GM12878 (cell line): ENCODE measurements around the gene SSU72. TPM values are rescaled to one million over a fixed set of nuclear protein-coding genes. Genes with fewer than 3 reads are reported as not detected.

Experiments used
- ATAC-seq: fragments of 200-7000 bp; cut with Tn5 transposase; 3 replicates; pipeline ENCODE4 v1.9.1; 2020; ENCODE audit warnings: mild to moderate bottlenecking, moderate library complexity
- BruUV-seq: library from RNA; stranded (reverse); fragments of 400-500 nt; replicated peaks from 2 replicates; lab custom pipeline; 2021; lab: Mats Ljungman, UMichigan
- CTCF ChIA-PET: fragments of 300-600 bp; sonication (Branson Sonifier 250); formaldehyde crosslinking; extraction: SDS; loops from one replicate; lab custom pipeline; 2021; ENCODE audit warnings: inconsistent platforms; lab: Yijun Ruan, JAX
- POLR2A ChIA-PET: fragments of 350-600 bp; formaldehyde crosslinking; extraction: SDS; loops from one replicate; lab custom pipeline; 2021; ENCODE audit warnings: inconsistent platforms; lab: Charles Lee
- RAD21 ChIA-PET: fragments of 300-600 bp; sonication (Branson Sonifier 250); formaldehyde crosslinking; loops from one replicate; lab custom pipeline; 2023; ENCODE audit warnings: antibody characterized with exemption; ENCODE audit not compliant: unreplicated experiment; lab: Charles Lee
- SMC1A ChIA-PET: fragments of 300-600 bp; sonication (Branson Sonifier 250); formaldehyde crosslinking; loops from one replicate; lab custom pipeline; 2023; ENCODE audit not compliant: unreplicated experiment, uncharacterized antibody; lab: Charles Lee
- DNase-seq: peaks from one replicate; pipeline ENCODE4 v3.0.0-alpha.2; 2011; ENCODE audit warnings: low read depth, low spot score
- FAIRE-seq: peaks from 3 replicates; lab custom pipeline; 2011; peaks lifted over from hg19 to GRCh38; lab: Jason Lieb, UNC
- H2AFZ ChIP-seq: 2 replicates; pipeline ENCODE4 v1.6.0; 2011; ENCODE audit warnings: low read depth, low read length, control low read depth; ENCODE audit not compliant: control insufficient read depth
- H3K27ac ChIP-seq: 2 replicates; pipeline ENCODE4 v1.5.1; 2011; ENCODE audit warnings: control low read depth; ENCODE audit not compliant: control insufficient read depth, insufficient read depth
- H3K27me3 ChIP-seq, 2 experiments: replicated peaks in 1 of 2; 2 replicates each; pipeline versions ENCODE4 v1.6.0 to v1.6.1; 2011; ENCODE audit warnings: low read length in 1 of 2; ENCODE audit not compliant: control insufficient read depth in 2 of 2, insufficient read depth in 2 of 2
- H3K36me3 ChIP-seq, 2 experiments: 2 replicates each; pipeline ENCODE4 v1.5.1; 2011; ENCODE audit warnings: low read length in 1 of 2; ENCODE audit not compliant: control insufficient read depth in 2 of 2, insufficient read depth in 2 of 2
- H3K4me1 ChIP-seq: 2 replicates; pipeline ENCODE4 v1.6.1; 2011; ENCODE audit warnings: mild to moderate bottlenecking, low read length, moderate library complexity, mixed read lengths; ENCODE audit not compliant: control insufficient read depth, insufficient read depth
- H3K4me2 ChIP-seq: 2 replicates; pipeline ENCODE4 v1.6.0; 2011; ENCODE audit warnings: control low read depth; ENCODE audit not compliant: control insufficient read depth, insufficient read depth
- H3K4me3 ChIP-seq: fragments of 200-600 bp; sonication (generic); 2 replicates; pipeline ENCODE4 v1.5.1; 2016
- H3K79me2 ChIP-seq: 2 replicates; pipeline ENCODE4 v1.6.0; 2011; ENCODE audit warnings: low read length; ENCODE audit not compliant: control insufficient read depth, insufficient read depth
- H3K9ac ChIP-seq: 2 replicates; pipeline ENCODE4 v1.8.0; 2011; ENCODE audit warnings: low read length, control low read depth, mixed read lengths; ENCODE audit not compliant: control insufficient read depth, insufficient read depth
- H3K9me3 ChIP-seq: replicated peaks from 3 replicates; pipeline ENCODE4 v1.5.1; 2011; ENCODE audit warnings: mild to moderate bottlenecking, low read length; ENCODE audit not compliant: control insufficient read depth, insufficient read depth
- H4K20me1 ChIP-seq: 2 replicates; pipeline ENCODE4 v1.6.0; 2011; ENCODE audit not compliant: control insufficient read depth, insufficient read depth
- BACH1 ChIP-seq: fragments of 450-650 bp; IDR thresholded peaks from 2 replicates; pipeline ENCODE4 v1.6.1; 2017; ENCODE audit warnings: mild to moderate bottlenecking, borderline replicate concordance
- CEBPB ChIP-seq, 2 experiments: fragments of 150-350 bp in 1 of 2; IDR thresholded peaks; 2 replicates each; pipeline ENCODE4 v1.6.1; 2012 to 2014; ENCODE audit warnings: low read depth in 2 of 2, low read length in 2 of 2, borderline replicate concordance in 1 of 2, inconsistent platforms in 1 of 2
- ESRRA ChIP-seq: IDR thresholded peaks from 2 replicates; pipeline ENCODE4 v1.6.1; 2012; ENCODE audit warnings: mild to moderate bottlenecking, low read length, improper control_type of control experiment
- HDGF ChIP-seq: fragments of 450-650 bp; IDR thresholded peaks from 2 replicates; pipeline ENCODE4 v1.6.1; 2016; ENCODE audit warnings: antibody characterized with exemption
- KAT2A ChIP-seq: conservative IDR thresholded peaks from 2 replicates; pipeline ENCODE4 v1.6.1; 2011; ENCODE audit warnings: low read depth, low read length; ENCODE audit not compliant: control insufficient read depth
- MEF2A ChIP-seq: IDR thresholded peaks from 2 replicates; pipeline ENCODE4 v1.6.1; 2011; ENCODE audit warnings: low read depth, mild to moderate bottlenecking, low read length, moderate library complexity; ENCODE audit not compliant: insufficient read depth
- MYC ChIP-seq: IDR thresholded peaks from 2 replicates; pipeline ENCODE4 v1.6.1; 2011; ENCODE audit warnings: mild to moderate bottlenecking, low read length, moderate library complexity, inconsistent platforms; ENCODE audit not compliant: insufficient read depth, insufficient replicate concordance, insufficient read length, severe bottlenecking
- NFXL1 ChIP-seq: fragments of 450-650 bp; IDR thresholded peaks from 2 replicates; pipeline ENCODE4 v1.6.1; 2017; ENCODE audit warnings: antibody characterized with exemption, mild to moderate bottlenecking, borderline replicate concordance
- NR2C2 ChIP-seq: IDR thresholded peaks from 2 replicates; pipeline ENCODE4 v1.6.1; 2011; ENCODE audit warnings: borderline replicate concordance, low read depth; ENCODE audit not compliant: control insufficient read depth, insufficient read length
- POLR2A ChIP-seq: IDR thresholded peaks from 2 replicates; pipeline ENCODE4 v1.6.1; 2011; ENCODE audit warnings: low read depth, mild to moderate bottlenecking, low read length
- SIN3A ChIP-seq: IDR thresholded peaks from 2 replicates; pipeline ENCODE4 v1.6.1; 2012; ENCODE audit warnings: low read depth, low read length, improper control_type of control experiment
- SMC3 ChIP-seq: IDR thresholded peaks from 2 replicates; pipeline ENCODE4 v1.6.1; 2011; ENCODE audit warnings: low read length, improper control_type of control experiment, borderline replicate concordance
- SUZ12 ChIP-seq: fragments of 200-600 bp; sonication (generic); IDR thresholded peaks from one replicate; pipeline ENCODE4 v1.6.1; 2018; ENCODE audit warnings: antibody characterized with exemption, mild to moderate bottlenecking; ENCODE audit not compliant: unreplicated experiment
- TARDBP ChIP-seq: IDR thresholded peaks from 2 replicates; pipeline ENCODE4 v1.6.1; 2016; ENCODE audit warnings: borderline replicate concordance
- ZBTB33 ChIP-seq: fragments of 450-650 bp; IDR thresholded peaks from 2 replicates; pipeline ENCODE4 v1.6.1; 2017; ENCODE audit warnings: mild to moderate bottlenecking
- ZNF274 ChIP-seq: IDR thresholded peaks from one replicate; pipeline ENCODE4 v1.8.0; 2011; ENCODE audit not compliant: insufficient read length, insufficient read depth
- WGBS: methylation state at CpG from one replicate; pipeline ENCODE4 v1.1.6; 2016; ENCODE audit warnings: low lambda C conversion rate; ENCODE audit not compliant: insufficient replicate concordance, insufficient coverage; ENCODE audit errors: missing lambda C conversion rate; 5-methylcytosine and 5-hydroxymethylcytosine counted together
- in situ Hi-C: fragments of 300-500 bp; cut with MboI; formaldehyde crosslinking; loops from 9 replicates; pipeline ENCODE4 v1.14.3; 2018; ENCODE audit warnings: mixed read lengths
- intact Hi-C: fragments of 100-400 bp; cut with micrococcal nuclease; formaldehyde crosslinking; loops from one replicate; pipeline ENCODE4 v1.14.2; 2022; ENCODE audit not compliant: unreplicated experiment
- polyA plus RNA-seq, 11 experiments: library from polyadenylated mRNA; depleted of rRNA in 4 of 11; unstranded in 6 of 11; stranded (reverse) in 5 of 11; fragments of >200 nt; fragmentation: Nextera tagmentation in 4 of 11; fragmentation: Illumina TruSeq in 1 of 11; extraction: Ambion mirVana in 4 of 11; extraction: Trizol in 1 of 11; gene quantifications; 1 replicate in 1 of 11; 2 replicates in 10 of 11; pipeline versions ENCODE4 v1.2.1 to v1.2.3, GENCODE V29; 2011 to 2016; ENCODE audit warnings: inconsistent platforms in 2 of 11, missing spikeins in 2 of 11, low read depth in 1 of 11
- total RNA-seq, 4 experiments: library from RNA; depleted of rRNA in 3 of 4; stranded (reverse); fragments of >200 nt in 3 of 4; fragmentation: Illumina TruSeq in 1 of 4; extraction: Trizol in 1 of 4; gene quantifications; 2 replicates each; pipeline versions ENCODE4 v1.2.1 to v1.2.3, GENCODE V29; 2013 to 2021
- TF ChIP-seq, protein P1 (sequence below): fragments of 450-650 bp; IDR thresholded peaks from 2 replicates; pipeline ENCODE4 v1.6.1; 2016; ENCODE audit warnings: mild to moderate bottlenecking, moderate library complexity, borderline replicate concordance

The SSU72 gene
- total and polyA plus RNA-seq, 10 of the 15 experiments (the other 5 are each of a cell fraction or from before 2014, with no cell fraction given), result 28.6 to 172 (median 67.7) TPM

DNA sequence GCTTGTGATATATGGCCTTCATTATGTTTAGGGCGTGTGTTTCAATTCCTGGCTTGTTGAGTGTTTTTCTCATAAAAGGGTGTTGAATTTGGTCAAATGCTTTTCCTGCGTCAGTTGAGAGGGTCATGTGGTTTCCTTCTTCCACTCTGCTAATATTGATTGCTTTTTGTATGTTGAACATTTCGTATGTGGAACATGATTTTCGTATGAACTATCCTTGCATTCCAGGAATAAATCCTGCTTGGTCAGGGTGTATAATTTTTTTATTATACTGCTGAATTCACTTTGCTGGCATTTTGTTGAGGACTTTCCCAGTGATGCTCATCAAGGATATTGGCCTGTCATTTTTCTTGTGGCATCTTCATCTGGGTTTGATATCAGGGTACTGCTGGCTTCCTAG lies 67.4 kb downstream of the SSU72 start:
- no peak for FAIRE-seq
- in situ Hi-C loops, result loop anchor here (5.0 kb wide), 1 partner anchor 105 kb away; no protein-coding TSS in a partner anchor
- Histone ChIP-seq H2AFZ (no peak overlapping the region), H3K27me3 (no peaks in the 10 kb centered on the region), H3K4me3 (no peak overlapping the region), H3K4me2 (no peak overlapping the region), H3K36me3 (no peaks in the 10 kb centered on the region), H3K79me2 (peaks cover 8% of the 10 kb centered on the region), H4K20me1 (no peaks in the 10 kb centered on the region), H3K9ac (no peak overlapping the region), H3K27ac (no peak overlapping the region), H3K9me3 (no peaks in the 10 kb centered on the region), H3K4me1 (no peaks in the 10 kb centered on the region; the same call in 1 of the 2 replicates)
- no peak for ATAC-seq
- TF ChIP-seq MEF2A (no peak), POLR2A (no peak), CEBPB (IDR thresholded peaks at IDR 0.05; ENCODE audit: borderline replicate concordance in 1 of 2, low read depth in 2 of 2, low read length in 2 of 2) (no peak), NR2C2 (no peak), SMC3 (no peak), HDGF (no peak), KAT2A (no peak), MYC (no peak), TARDBP (no peak), BACH1 (no peak), NFXL1 (no peak), SUZ12 (no peak), ESRRA (no peak), ZBTB33 (no peak), SIN3A (no peak), ZNF274 (no peak)
- TF ChIP-seq, protein P1, sequence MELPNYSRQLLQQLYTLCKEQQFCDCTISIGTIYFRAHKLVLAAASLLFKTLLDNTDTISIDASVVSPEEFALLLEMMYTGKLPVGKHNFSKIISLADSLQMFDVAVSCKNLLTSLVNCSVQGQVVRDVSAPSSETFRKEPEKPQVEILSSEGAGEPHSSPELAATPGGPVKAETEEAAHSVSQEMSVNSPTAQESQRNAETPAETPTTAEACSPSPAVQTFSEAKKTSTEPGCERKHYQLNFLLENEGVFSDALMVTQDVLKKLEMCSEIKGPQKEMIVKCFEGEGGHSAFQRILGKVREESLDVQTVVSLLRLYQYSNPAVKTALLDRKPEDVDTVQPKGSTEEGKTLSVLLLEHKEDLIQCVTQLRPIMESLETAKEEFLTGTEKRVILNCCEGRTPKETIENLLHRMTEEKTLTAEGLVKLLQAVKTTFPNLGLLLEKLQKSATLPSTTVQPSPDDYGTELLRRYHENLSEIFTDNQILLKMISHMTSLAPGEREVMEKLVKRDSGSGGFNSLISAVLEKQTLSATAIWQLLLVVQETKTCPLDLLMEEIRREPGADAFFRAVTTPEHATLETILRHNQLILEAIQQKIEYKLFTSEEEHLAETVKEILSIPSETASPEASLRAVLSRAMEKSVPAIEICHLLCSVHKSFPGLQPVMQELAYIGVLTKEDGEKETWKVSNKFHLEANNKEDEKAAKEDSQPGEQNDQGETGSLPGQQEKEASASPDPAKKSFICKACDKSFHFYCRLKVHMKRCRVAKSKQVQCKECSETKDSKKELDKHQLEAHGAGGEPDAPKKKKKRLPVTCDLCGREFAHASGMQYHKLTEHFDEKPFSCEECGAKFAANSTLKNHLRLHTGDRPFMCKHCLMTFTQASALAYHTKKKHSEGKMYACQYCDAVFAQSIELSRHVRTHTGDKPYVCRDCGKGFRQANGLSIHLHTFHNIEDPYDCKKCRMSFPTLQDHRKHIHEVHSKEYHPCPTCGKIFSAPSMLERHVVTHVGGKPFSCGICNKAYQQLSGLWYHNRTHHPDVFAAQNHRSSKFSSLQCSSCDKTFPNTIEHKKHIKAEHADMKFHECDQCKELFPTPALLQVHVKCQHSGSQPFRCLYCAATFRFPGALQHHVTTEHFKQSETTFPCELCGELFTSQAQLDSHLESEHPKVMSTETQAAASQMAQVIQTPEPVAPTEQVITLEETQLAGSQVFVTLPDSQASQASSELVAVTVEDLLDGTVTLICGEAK, result no peak
- POLR2A ChIA-PET, result interaction anchor here (0.7 kb wide), 1 partner anchor 105 kb away, joined by 4 read pairs; no protein-coding TSS in a partner anchor
- RAD21 ChIA-PET, result interaction anchor here (1.1 kb wide), 1 partner anchor 171 kb away, joined by 3 read pairs; no protein-coding TSS in a partner anchor
- intact Hi-C loops, result loop anchor here (10.0 kb wide), 1 partner anchor 133 kb away; the partner anchor contains the start of gene AURKAIP1
- SMC1A ChIA-PET, result no interaction called here
- no peak for DNase-seq
- BruUV-seq, result no TSS peak
- CTCF ChIA-PET, result no interaction called here
- WGBS, result 86% methylated on average over 4 of the region's 4 CpGs
